Neural cell (in vitro differentiated cells): ENCODE results near the gene SPECC1.

Source experiments
- EP300 ChIP-seq: fragments of 450-650 bp; conservative IDR thresholded peaks from 2 replicates; pipeline ENCODE4 v1.6.1; 2014; ENCODE audit warnings: antibody characterized with exemption, mild to moderate bottlenecking, moderate library complexity; ENCODE audit not compliant: poor library complexity, severe bottlenecking
- EZH2 ChIP-seq: fragments of 200-600, 300-800 bp; shearing (Covaris generic), sonication (generic); IDR thresholded peaks from 2 replicates; pipeline ENCODE4 v1.6.1; 2014; ENCODE audit warnings: antibody characterized with exemption, low read length, borderline replicate concordance, mild to moderate bottlenecking; ENCODE audit not compliant: insufficient read depth, poor library complexity, severe bottlenecking
- POLR2AphosphoS5 ChIP-seq: IDR thresholded peaks from 2 replicates; pipeline ENCODE4 v1.6.1; 2012
- RAD21 ChIP-seq: fragments of 450-650 bp; conservative IDR thresholded peaks from 2 replicates; pipeline ENCODE4 v1.6.1; 2014; ENCODE audit warnings: antibody characterized with exemption, mild to moderate bottlenecking, moderate library complexity
- SMC3 ChIP-seq: fragments of 450-650 bp; conservative IDR thresholded peaks from 2 replicates; pipeline ENCODE4 v1.6.1; 2014; ENCODE audit warnings: antibody characterized with exemption, mild to moderate bottlenecking, moderate library complexity; ENCODE audit not compliant: poor library complexity
- TAF1 ChIP-seq: IDR thresholded peaks from 2 replicates; pipeline ENCODE4 v1.6.1; 2012; ENCODE audit warnings: low read depth
- TF ChIP-seq, protein P1 (sequence below): fragments of 450-650 bp; IDR thresholded peaks from 2 replicates; pipeline ENCODE4 v1.5.1; 2014; ENCODE audit warnings: antibody characterized with exemption, mild to moderate bottlenecking, moderate library complexity; ENCODE audit not compliant: poor library complexity, severe bottlenecking

DNA sequence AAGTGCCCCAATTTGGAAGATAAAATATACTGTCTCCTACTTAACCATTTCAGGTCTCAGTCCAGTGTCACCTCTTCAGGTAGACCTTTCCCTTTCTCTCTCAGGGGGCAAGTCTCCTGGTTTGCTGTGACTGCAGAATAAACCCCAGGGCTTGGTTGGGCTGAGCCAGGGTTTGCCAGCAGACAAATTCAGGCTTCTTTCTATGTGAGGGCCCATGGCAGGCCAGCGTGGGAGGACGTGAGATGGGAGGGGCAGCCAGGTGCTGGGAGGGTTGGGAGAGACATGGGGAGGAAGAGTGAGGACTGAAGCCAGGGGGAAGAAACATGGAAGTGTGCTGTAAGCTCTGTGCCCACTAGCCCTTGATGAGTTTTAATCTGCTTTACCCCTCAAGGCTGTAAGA is 163.2 kb downstream of the SPECC1 start:
- TF ChIP-seq, protein P1, sequence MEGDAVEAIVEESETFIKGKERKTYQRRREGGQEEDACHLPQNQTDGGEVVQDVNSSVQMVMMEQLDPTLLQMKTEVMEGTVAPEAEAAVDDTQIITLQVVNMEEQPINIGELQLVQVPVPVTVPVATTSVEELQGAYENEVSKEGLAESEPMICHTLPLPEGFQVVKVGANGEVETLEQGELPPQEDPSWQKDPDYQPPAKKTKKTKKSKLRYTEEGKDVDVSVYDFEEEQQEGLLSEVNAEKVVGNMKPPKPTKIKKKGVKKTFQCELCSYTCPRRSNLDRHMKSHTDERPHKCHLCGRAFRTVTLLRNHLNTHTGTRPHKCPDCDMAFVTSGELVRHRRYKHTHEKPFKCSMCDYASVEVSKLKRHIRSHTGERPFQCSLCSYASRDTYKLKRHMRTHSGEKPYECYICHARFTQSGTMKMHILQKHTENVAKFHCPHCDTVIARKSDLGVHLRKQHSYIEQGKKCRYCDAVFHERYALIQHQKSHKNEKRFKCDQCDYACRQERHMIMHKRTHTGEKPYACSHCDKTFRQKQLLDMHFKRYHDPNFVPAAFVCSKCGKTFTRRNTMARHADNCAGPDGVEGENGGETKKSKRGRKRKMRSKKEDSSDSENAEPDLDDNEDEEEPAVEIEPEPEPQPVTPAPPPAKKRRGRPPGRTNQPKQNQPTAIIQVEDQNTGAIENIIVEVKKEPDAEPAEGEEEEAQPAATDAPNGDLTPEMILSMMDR: no peak
- no peak for TF ChIP-seq EZH2
- TF ChIP-seq POLR2AphosphoS5: no peak
- no peak for TF ChIP-seq RAD21
- no peak for TF ChIP-seq EP300
- TF ChIP-seq TAF1: no peak
- TF ChIP-seq SMC3: no peak
